Endothelial cell (in vitro differentiated cells): ENCODE data around the gene HPN. TPM values are rescaled to one million over a fixed set of nuclear protein-coding genes. Genes with fewer than 3 reads are reported as not detected.

Experiments used
- DNase-seq: peaks from one replicate; pipeline ENCODE4 v3.0.0; 2021; ENCODE audit warnings: low spot score
- H3K27ac Mint-ChIP-seq: one replicate; pipeline ENCODE4 v1.8.0; 2021; ENCODE audit warnings: mixed read lengths, inconsistent platforms; ENCODE audit not compliant: unreplicated experiment
- H3K27me3 Mint-ChIP-seq: one replicate; pipeline ENCODE4 v1.8.0; 2021; ENCODE audit warnings: mild to moderate bottlenecking, moderate library complexity, mixed read lengths, inconsistent platforms; ENCODE audit not compliant: unreplicated experiment
- H3K36me3 Mint-ChIP-seq: one replicate; pipeline ENCODE4 v1.8.0; 2021; ENCODE audit warnings: mild to moderate bottlenecking, low read depth, mixed read lengths, inconsistent platforms; ENCODE audit not compliant: unreplicated experiment
- H3K4me1 Mint-ChIP-seq: one replicate; pipeline ENCODE4 v1.8.0; 2021; ENCODE audit warnings: mild to moderate bottlenecking, mixed read lengths, inconsistent platforms; ENCODE audit not compliant: unreplicated experiment
- H3K4me3 Mint-ChIP-seq: one replicate; pipeline ENCODE4 v1.8.0; 2021; ENCODE audit warnings: mild to moderate bottlenecking, mixed read lengths, inconsistent platforms; ENCODE audit not compliant: unreplicated experiment
- H3K9me3 Mint-ChIP-seq: one replicate; pipeline ENCODE4 v1.8.0; 2021; ENCODE audit warnings: mixed read lengths, inconsistent platforms; ENCODE audit not compliant: unreplicated experiment
- CTCF ChIP-seq: fragments of 200-600 bp; sonication (generic); IDR thresholded peaks from one replicate; pipeline ENCODE4 v1.5.0; 2021; ENCODE audit warnings: antibody characterized with exemption; ENCODE audit not compliant: unreplicated experiment
- total RNA-seq: library from RNA; stranded (reverse); fragmentation: NEBNext Ultra II Directional; extraction: Animal tissue kit (Norgen Biotek cat#: 25700); gene quantifications from one replicate; pipeline ENCODE4 v1.2.1, GENCODE V29; 2021; ENCODE audit not compliant: unreplicated experiment

The HPN gene
- total RNA-seq, 1 donor from 2014 or later = 1.3 TPM

GRCh38 chr19:35029737-35030256 is 11.7 kb upstream of the HPN start:
- Mint-ChIP-seq H3K36me3 (peaks cover 34% of the 10 kb centered on the region), H3K4me1 (peaks cover 6% of the 10 kb centered on the region), H3K27me3 (peaks cover 32% of the 10 kb centered on the region), H3K27ac (no peak overlapping the region), H3K9me3 (no peaks in the 10 kb centered on the region), H3K4me3 (no peak overlapping the region)
- no peak for TF ChIP-seq CTCF
- no peak for DNase-seq

GRCh38 chr19:35030257-35031071 is 11.1 kb upstream of the HPN start, which contains the start of gene SCN1B:
TSS of gene SCN1B (plus strand) at chr19:35030470. CDS start at chr19:35030821, 351 bp downstream.
- DNase-seq = peak; percentile 70
- H3K4me3 Mint-ChIP-seq = peak within 1 kb of the TSS; percentile 80
- no peaks in the 10 kb centered on the region for H3K9me3 Mint-ChIP-seq
- peaks cover 29% of the 10 kb centered on the region for H3K27me3 Mint-ChIP-seq
- peak within 1 kb of the TSS; percentile 34 for H3K27ac Mint-ChIP-seq
- no peak for TF ChIP-seq CTCF
- peaks cover 6% of the 10 kb centered on the region for H3K4me1 Mint-ChIP-seq
- H3K36me3 Mint-ChIP-seq = peaks cover 28% of the 10 kb centered on the region

- no peak for DNase-seq
- no peak for TF ChIP-seq CTCF
- Mint-ChIP-seq H3K9me3 (no peaks in the 10 kb centered on the region), H3K27ac (peak overlapping the region; percentile 34), H3K4me3 (peak overlapping the region; percentile 80), H3K27me3 (peaks cover 31% of the 10 kb centered on the region), H3K4me1 (peaks cover 6% of the 10 kb centered on the region), H3K36me3 (peaks cover 22% of the 10 kb centered on the region)
These were observed 10.2 kb upstream of the HPN start for GRCh38 chr19:35031072-35031881.

GRCh38 chr19:35032356-35032865 is 9.1 kb upstream of the HPN start:
- no peak for DNase-seq
- H3K36me3 Mint-ChIP-seq = peaks cover 17% of the 10 kb centered on the region
- H3K4me3 Mint-ChIP-seq = no peak overlapping the region
- no peak overlapping the region for H3K27ac Mint-ChIP-seq
- no peaks in the 10 kb centered on the region for H3K9me3 Mint-ChIP-seq
- peaks cover 30% of the 10 kb centered on the region for H3K27me3 Mint-ChIP-seq
- H3K4me1 Mint-ChIP-seq = peaks cover 6% of the 10 kb centered on the region
- no peak for TF ChIP-seq CTCF
